Liver (tissue), 9 donors: ENCODE results near the gene KLC4. TPM values are rescaled to one million over a fixed set of nuclear protein-coding genes. Genes with fewer than 3 reads are reported as not detected.

Experiments used
- DNase-seq: peaks from one replicate; pipeline ENCODE4 v3.0.0-alpha.2; 2017; ENCODE audit warnings: low spot score
- H3K27ac ChIP-seq, 2 donors: one replicate each; pipeline ENCODE4 v1.7.0; 2013; ENCODE audit warnings: inconsistent platforms in 2 of 2, low read length in 2 of 2, control low read depth in 1 of 2, low read depth in 1 of 2, mild to moderate bottlenecking in 1 of 2
- H3K27me3 ChIP-seq, 4 donors: one replicate each; pipeline versions ENCODE4 v1.6.1 to v1.7.0; 2013; ENCODE audit warnings: low read length in 3 of 4, inconsistent platforms in 1 of 4, mild to moderate bottlenecking in 1 of 4, moderate library complexity in 1 of 4; ENCODE audit not compliant: control insufficient read depth in 4 of 4, insufficient read depth in 4 of 4
- H3K36me3 ChIP-seq, 4 donors: one replicate each; pipeline versions ENCODE4 v1.6.1 to v1.7.0; 2013; ENCODE audit warnings: low read length in 3 of 4, mild to moderate bottlenecking in 3 of 4, low read depth in 1 of 4, moderate library complexity in 1 of 4; ENCODE audit not compliant: control insufficient read depth in 4 of 4, insufficient read depth in 3 of 4
- H3K4me1 ChIP-seq, 4 donors: one replicate each; pipeline versions ENCODE4 v1.6.1 to v1.7.0; 2013; ENCODE audit warnings: low read length in 3 of 4, mild to moderate bottlenecking in 3 of 4, moderate library complexity in 1 of 4; ENCODE audit not compliant: control insufficient read depth in 4 of 4, insufficient read depth in 4 of 4
- H3K4me3 ChIP-seq, 3 donors: one replicate each; pipeline versions ENCODE4 v1.6.1 to v1.7.0; 2013; ENCODE audit warnings: low read length in 3 of 3, control low read depth in 1 of 3, low read depth in 1 of 3, mild to moderate bottlenecking in 1 of 3
- H3K9ac ChIP-seq, 2 donors: one replicate each; pipeline ENCODE4 v1.7.0; 2013; ENCODE audit warnings: low read length in 2 of 2, mild to moderate bottlenecking in 2 of 2, moderate library complexity in 2 of 2, control low read depth in 1 of 2, low read depth in 1 of 2
- H3K9me3 ChIP-seq, 4 donors: one replicate each; pipeline versions ENCODE4 v1.6.1 to v1.7.0; 2013; ENCODE audit warnings: low read length in 3 of 4; ENCODE audit not compliant: control insufficient read depth in 4 of 4
- CTCF ChIP-seq: fragments of 150-350 bp; IDR thresholded peaks from 2 replicates; pipeline ENCODE4 v1.5.1; 2017; ENCODE audit warnings: improper control_type of control experiment, low read depth, low read length; ENCODE audit not compliant: missing input control
- EGR1 ChIP-seq, 2 donors: IDR thresholded peaks; 2 replicates each; pipeline ENCODE4 v1.6.1; 2016 to 2018; ENCODE audit warnings: antibody characterized with exemption in 2 of 2, low read depth in 2 of 2
- FOXA1 ChIP-seq: IDR thresholded peaks from 2 replicates; pipeline ENCODE4 v1.6.1; 2016; ENCODE audit warnings: antibody characterized with exemption
- HNF4G ChIP-seq: IDR thresholded peaks from 2 replicates; pipeline ENCODE4 v1.6.1; 2016; ENCODE audit warnings: antibody characterized with exemption
- JUND ChIP-seq, 2 donors: IDR thresholded peaks; 2 replicates each; pipeline ENCODE4 v1.6.1; 2016; ENCODE audit warnings: antibody characterized with exemption in 2 of 2
- MAX ChIP-seq: IDR thresholded peaks from 2 replicates; pipeline ENCODE4 v1.6.1; 2016; ENCODE audit warnings: antibody characterized with exemption
- NR2F2 ChIP-seq: IDR thresholded peaks from 2 replicates; pipeline ENCODE4 v1.6.1; 2016; ENCODE audit warnings: antibody characterized with exemption
- RAD21 ChIP-seq, 2 donors: IDR thresholded peaks; 2 replicates each; pipeline ENCODE4 v1.6.1; 2016; ENCODE audit warnings: antibody characterized with exemption in 2 of 2, mild to moderate bottlenecking in 2 of 2
- REST ChIP-seq: IDR thresholded peaks from 2 replicates; pipeline ENCODE4 v1.6.1; 2016; ENCODE audit warnings: antibody characterized with exemption, mild to moderate bottlenecking
- RXRA ChIP-seq, 2 donors: IDR thresholded peaks; 2 replicates each; pipeline ENCODE4 v1.6.1; 2017 to 2018; ENCODE audit warnings: antibody characterized with exemption in 2 of 2, mild to moderate bottlenecking in 1 of 2
- SP1 ChIP-seq: IDR thresholded peaks from 2 replicates; pipeline ENCODE4 v1.6.1; 2018; ENCODE audit warnings: antibody characterized with exemption, mild to moderate bottlenecking
- TAF1 ChIP-seq: conservative IDR thresholded peaks from 2 replicates; pipeline ENCODE4 v1.6.1; 2016; ENCODE audit warnings: antibody characterized with exemption, mild to moderate bottlenecking
- YY1 ChIP-seq: IDR thresholded peaks from 2 replicates; pipeline ENCODE4 v1.6.1; 2016; ENCODE audit warnings: antibody characterized with exemption, mild to moderate bottlenecking
- ZBTB33 ChIP-seq: IDR thresholded peaks from 2 replicates; pipeline ENCODE4 v1.6.1; 2016; ENCODE audit warnings: antibody characterized with exemption
- WGBS: extraction: QIAGEN DNeasy Blood & Tissue Kit; methylation state at CpG from one replicate; pipeline ENCODE4 v1.1.7; 2013; 5-methylcytosine and 5-hydroxymethylcytosine counted together
- polyA plus RNA-seq, 2 donors: library from polyadenylated mRNA; stranded (reverse) in 1 of 2; unstranded in 1 of 2; fragments of 200-250 nt in 1 of 2; fragments of >200 nt in 1 of 2; fragmentation: Nextera tagmentation in 1 of 2; extraction: Ambion mirVana in 1 of 2; gene quantifications; one replicate each; pipeline versions ENCODE4 v1.2.1 to v1.2.3, GENCODE V29; 2013 to 2015
- total RNA-seq, 2 donors: library from RNA; depleted of rRNA; stranded (reverse); fragments of >200 nt; gene quantifications; one replicate each; pipeline ENCODE4 v1.2.3, GENCODE V29; 2014
- donor health status: healthy.
- donor health status: healthy.
- donor health status: healthy.
- donor health status: healthy.
- donor health status: healthy.

KLC4 gene
- total and polyA plus RNA-seq, 4 donors: 33.2 to 97.0 (median 45.9) TPM

GRCh38 chr6:43122146-43122545 is 62.7 kb downstream of the KLC4 start:
- Histone ChIP-seq H3K36me3 (no peaks in the 10 kb centered on the region), H3K27me3 (no peaks in the 10 kb centered on the region), H3K27ac (no peak overlapping the region), H3K9me3 (no peaks in the 10 kb centered on the region), H3K4me1 (peaks cover 0 to 4% (median 0%) of the 10 kb centered on the region in 4 donors), H3K4me3 (no peak overlapping the region), H3K9ac (no peak overlapping the region)
- no peak for TF ChIP-seq YY1
- TF ChIP-seq RXRA (IDR thresholded peaks at IDR 0.05): no peak
- TF ChIP-seq HNF4G: no peak
- no peak for TF ChIP-seq MAX
- TF ChIP-seq RAD21 (IDR thresholded peaks at IDR 0.05): no peak
- no peak for TF ChIP-seq SP1
- TF ChIP-seq ZBTB33: no peak
- TF ChIP-seq REST: no peak
- no peak for TF ChIP-seq TAF1
- TF ChIP-seq JUND (IDR thresholded peaks at IDR 0.05): no peak
- TF ChIP-seq CTCF: no peak
- no peak for TF ChIP-seq NR2F2
- no peak for DNase-seq
- WGBS: 79% methylated on average over 2 of the region's 2 CpGs

- H3K27ac ChIP-seq: no peak overlapping the region
- H3K4me1 ChIP-seq: peaks cover 0 to 6% (median 0%) of the 10 kb centered on the region in 4 donors
- TF ChIP-seq TAF1 (no peak), YY1 (no peak), FOXA1 (no peak), ZBTB33 (no peak), EGR1 (IDR thresholded peaks at IDR 0.05; ENCODE audit: low read depth in 2 of 2) (no peak), CTCF (no peak), REST (no peak), RAD21 (IDR thresholded peaks at IDR 0.05) (no peak), JUND (IDR thresholded peaks at IDR 0.05) (no peak)
These were observed 64.3 kb downstream of the KLC4 start for GRCh38 chr6:43123461-43124314.

More at GRCh38 chr6:43123461-43124314, 64.3 kb downstream of the KLC4 start:
- H3K9ac ChIP-seq: no peak overlapping the region
- H3K36me3 ChIP-seq: no peaks in the 10 kb centered on the region
- 84% methylated on average over 25 of the region's 25 CpGs for WGBS
- no peak for DNase-seq
- no peaks in the 10 kb centered on the region for H3K27me3 ChIP-seq
- no peaks in the 10 kb centered on the region for H3K9me3 ChIP-seq
- H3K4me3 ChIP-seq: no peak overlapping the region
